Measurements from ENCODE around the gene SORT1. TPM values are rescaled to one million over a fixed set of nuclear protein-coding genes. Genes with fewer than 3 reads are reported as not detected.
A peak's percentile ranks its signal among the peaks of the same experiment; 100 is the strongest.

Gene SORT1
- total RNA-seq, 6 donors from 2014 or later: 105 to 222 (median 116) TPM

DNA sequence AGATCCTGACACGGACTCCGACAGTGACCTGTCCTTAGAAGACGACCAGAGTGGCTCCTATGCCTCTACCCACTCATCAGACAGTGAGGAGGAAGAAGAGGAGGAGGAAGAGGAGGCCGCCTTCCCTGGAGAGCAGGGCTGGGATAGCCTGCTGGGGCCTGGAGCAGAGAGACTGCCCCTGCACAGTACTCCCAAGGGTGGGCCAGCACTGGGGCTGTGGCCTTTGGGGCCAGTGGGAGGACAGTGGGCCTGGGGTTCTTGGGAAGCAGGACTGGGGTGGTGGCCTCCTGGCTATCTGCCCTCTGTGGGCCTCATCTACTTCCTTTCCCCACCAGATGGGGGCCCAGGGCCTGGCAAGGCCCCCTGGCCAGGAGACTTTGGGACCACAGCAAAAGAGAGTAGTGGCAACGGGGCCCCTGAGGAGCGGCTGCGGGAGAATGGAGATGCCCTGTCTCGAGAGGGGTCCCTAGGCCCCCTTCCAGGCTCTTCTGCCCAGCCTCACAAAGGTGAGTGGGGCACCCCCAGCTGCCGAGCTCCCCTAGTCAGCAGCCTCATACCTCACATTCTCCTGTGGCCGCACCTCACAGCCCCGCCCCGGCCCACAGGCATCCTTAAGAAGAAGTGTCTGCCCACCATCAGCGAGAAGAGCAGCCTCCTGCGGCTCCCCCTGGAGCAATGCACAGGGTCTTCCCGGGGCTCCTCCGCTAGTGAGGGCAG, 124.7 kb downstream of the SORT1 start:
- TF ChIP-seq CTCF (IDR thresholded peaks at IDR 0.05) (peak in 1 of 6 experiments; percentile 23), POLR2A (IDR thresholded peaks at IDR 0.05) (peak in 1 of 4 donors; percentile 25), POLR2AphosphoS5 (IDR thresholded peaks at IDR 0.05) (no peak), EP300 (IDR thresholded peaks at IDR 0.05) (no peak)
- H3K27ac ChIP-seq: peak overlapping the region; percentile 24 to 85 (median 77)
- no peaks in the 10 kb centered on the region for H3K9me3 ChIP-seq
- H3K27me3 ChIP-seq: no peaks in the 10 kb centered on the region
- ATAC-seq (ENCODE audit: low FRiP score in 2 of 2) (peak in 1 of 2 donors; percentile 30), DNase-seq (no peak)
- no peaks in the 10 kb centered on the region for H3K36me3 ChIP-seq
- peaks cover 11 to 44% (median 28%) of the 10 kb centered on the region in 4 donors for H3K4me1 ChIP-seq
- 82 to 89% methylated on average over 15 to 16 of the region's 16 CpGs for whole genome bisulfite sequencing, 2 donors
- peak overlapping the region in 3 of 4 donors; percentile 31 to 49 (median 45) for H3K4me3 ChIP-seq

- Histone ChIP-seq H3K27ac (peak overlapping the region in 2 of 4 donors; percentile 55 to 83), H3K4me1 (peaks cover 7 to 36% (median 24%) of the 10 kb centered on the region in 4 donors), H3K27me3 (no peaks in the 10 kb centered on the region), H3K36me3 (no peaks in the 10 kb centered on the region), H3K9me3 (no peaks in the 10 kb centered on the region), H3K4me3 (no peak overlapping the region)
- TF ChIP-seq POLR2AphosphoS5 (IDR thresholded peaks at IDR 0.05): no peak
- TF ChIP-seq EP300 (IDR thresholded peaks at IDR 0.05): no peak
- TF ChIP-seq POLR2A (IDR thresholded peaks at IDR 0.05): no peak
- TF ChIP-seq CTCF (IDR thresholded peaks at IDR 0.05): no peak
- WGBS, 2 donors: 92 to 96% methylated on average over 9 to 13 of the region's 13 CpGs
- no peak for DNase-seq
- no peak for ATAC-seq (ENCODE audit: low FRiP score in 2 of 2)
Measured at GRCh38 chr1:109272021-109272799, 125.5 kb downstream of the SORT1 start.

DNA sequence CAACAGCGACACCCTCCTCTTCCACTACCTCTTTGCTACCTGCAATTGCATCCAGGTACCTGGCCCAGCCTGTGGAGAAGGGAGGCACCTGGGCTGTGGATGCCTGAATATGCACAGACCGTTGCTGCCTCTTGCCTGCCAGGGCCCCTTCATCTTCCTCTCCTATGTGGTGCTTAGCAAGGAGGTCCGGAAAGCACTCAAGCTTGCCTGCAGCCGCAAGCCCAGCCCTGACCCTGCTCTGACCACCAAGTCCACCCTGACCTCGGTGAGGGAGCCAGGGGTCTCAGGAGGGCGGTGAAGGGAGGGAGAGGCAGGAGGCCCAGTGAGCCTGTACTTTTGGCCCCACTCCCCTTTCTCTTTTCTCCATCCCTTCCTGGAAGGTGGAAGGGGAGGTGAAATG, 126.3 kb downstream of the SORT1 start:
- WGBS, 2 donors: 89 to 92% methylated on average over 4 to 5 of the region's 6 CpGs
- Histone ChIP-seq H3K27me3 (no peaks in the 10 kb centered on the region), H3K4me1 (peaks cover 5 to 29% (median 19%) of the 10 kb centered on the region in 4 donors), H3K9me3 (no peaks in the 10 kb centered on the region), H3K27ac (no peak overlapping the region), H3K4me3 (no peak overlapping the region), H3K36me3 (no peaks in the 10 kb centered on the region)
- ATAC-seq (ENCODE audit: low FRiP score in 2 of 2) (no peak), DNase-seq (peak in 1 of 2 donors; percentile 43)
- TF ChIP-seq EP300 (IDR thresholded peaks at IDR 0.05) (no peak), POLR2A (IDR thresholded peaks at IDR 0.05) (no peak), POLR2AphosphoS5 (IDR thresholded peaks at IDR 0.05) (no peak), CTCF (IDR thresholded peaks at IDR 0.05) (no peak)

DNA sequence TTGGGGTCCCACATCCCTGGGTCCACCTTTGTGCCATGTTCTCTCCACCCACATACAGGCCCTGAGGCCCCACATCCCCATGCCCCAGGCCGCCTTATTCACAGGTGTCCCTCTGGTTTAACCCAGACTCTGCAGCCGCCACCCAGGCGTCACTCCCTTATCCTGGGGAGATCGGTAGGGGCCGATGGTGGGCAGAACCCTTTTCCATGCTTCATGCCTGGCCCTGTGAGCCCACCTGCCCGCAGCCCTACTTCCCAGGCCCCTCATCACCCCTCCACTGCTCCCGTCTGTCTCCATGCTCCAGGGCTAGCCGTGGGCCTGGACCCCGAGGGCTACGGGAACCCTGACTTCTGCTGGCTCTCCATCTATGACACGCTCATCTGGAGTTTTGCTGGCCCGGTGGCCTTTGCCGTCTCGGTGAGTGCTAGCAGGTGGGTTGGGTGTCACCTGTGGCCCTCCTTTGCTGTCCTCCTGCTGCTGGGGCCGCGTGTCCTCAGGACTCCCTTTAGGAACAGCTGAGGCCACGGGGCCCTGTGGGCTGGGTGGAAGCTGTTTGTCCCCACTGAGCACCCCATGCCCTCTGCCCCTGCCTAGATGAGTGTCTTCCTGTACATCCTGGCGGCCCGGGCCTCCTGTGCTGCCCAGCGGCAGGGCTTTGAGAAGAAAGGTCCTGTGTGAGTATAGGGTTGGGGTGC, 126.9 kb downstream of the SORT1 start:
- Histone ChIP-seq H3K27me3 (no peaks in the 10 kb centered on the region), H3K9me3 (no peaks in the 10 kb centered on the region), H3K36me3 (no peaks in the 10 kb centered on the region), H3K4me3 (no peak overlapping the region), H3K4me1 (peaks cover 5 to 24% (median 17%) of the 10 kb centered on the region in 4 donors), H3K27ac (no peak overlapping the region)
- no peak for ATAC-seq (ENCODE audit: low FRiP score in 2 of 2)
- no peak for TF ChIP-seq EP300 (IDR thresholded peaks at IDR 0.05)
- TF ChIP-seq POLR2A (IDR thresholded peaks at IDR 0.05): no peak
- TF ChIP-seq POLR2AphosphoS5 (IDR thresholded peaks at IDR 0.05): no peak
- TF ChIP-seq CTCF (IDR thresholded peaks at IDR 0.05): no peak
- 93 to 94% methylated on average over 13 to 17 of the region's 20 CpGs for WGBS, 2 donors
- DNase-seq: peak in 1 of 2 donors; percentile 68

Data from upper lobe of left lung (tissue), 6 donors.